Stimulated activated CD4-positive, alpha-beta T cell treated with anti-CD3 and anti-CD28 coated beads, Interleukin-1b, Interleukin-23, amount 100 ng/mL, for 4 hours (primary cell): ENCODE measurements around the gene CHCHD5.
A peak's percentile ranks its signal among the peaks of the same experiment; 100 is the strongest.

Experiments used
- DNase-seq, 2 donors: peaks; one replicate each; pipeline ENCODE4 v3.0.0-alpha.2; 2020; ENCODE audit warnings: low read depth in 2 of 2

CHCHD5 gene

DNA sequence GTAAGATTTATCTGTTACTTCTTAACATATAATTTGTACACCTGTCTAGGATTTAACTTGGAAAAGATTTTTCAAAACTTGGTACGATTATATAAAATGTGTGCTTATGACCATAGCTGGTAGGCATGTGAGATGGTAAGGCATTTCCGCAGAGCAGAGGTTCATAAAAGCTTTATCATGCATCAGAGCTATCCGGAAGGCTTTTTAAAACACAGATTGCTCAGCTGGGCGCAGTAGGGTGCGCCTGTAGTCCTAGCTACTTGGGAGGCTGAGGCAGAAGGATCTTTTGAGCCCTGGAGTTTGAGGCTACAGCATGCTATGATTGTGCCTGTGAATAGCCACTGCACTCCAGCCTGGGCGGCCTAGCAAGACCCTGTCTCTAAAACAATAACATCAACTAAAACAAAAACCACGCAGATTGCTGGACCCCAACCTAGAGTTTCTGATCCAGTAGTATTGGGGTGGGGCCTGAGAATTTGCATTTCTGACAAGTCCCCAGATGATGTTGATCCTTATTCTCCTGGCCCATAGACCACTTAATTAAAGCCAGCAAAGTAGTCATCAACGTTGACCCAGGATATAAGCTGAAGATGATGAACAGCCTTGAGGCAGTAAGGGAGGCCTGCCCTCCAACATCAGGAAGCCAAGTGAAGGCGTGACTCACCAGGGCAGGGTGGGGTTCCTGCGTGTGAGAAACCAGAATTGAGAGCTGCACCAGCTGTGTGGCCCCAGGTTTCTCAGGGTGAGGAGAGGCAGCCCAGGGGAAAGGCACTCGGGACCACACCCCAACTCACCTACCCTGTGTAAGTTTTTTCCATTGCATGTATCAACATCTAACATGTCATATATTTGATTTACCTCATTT is 39.7 kb downstream of the CHCHD5 start:
- DNase-seq: peak; percentile 48 to 62

DNA sequence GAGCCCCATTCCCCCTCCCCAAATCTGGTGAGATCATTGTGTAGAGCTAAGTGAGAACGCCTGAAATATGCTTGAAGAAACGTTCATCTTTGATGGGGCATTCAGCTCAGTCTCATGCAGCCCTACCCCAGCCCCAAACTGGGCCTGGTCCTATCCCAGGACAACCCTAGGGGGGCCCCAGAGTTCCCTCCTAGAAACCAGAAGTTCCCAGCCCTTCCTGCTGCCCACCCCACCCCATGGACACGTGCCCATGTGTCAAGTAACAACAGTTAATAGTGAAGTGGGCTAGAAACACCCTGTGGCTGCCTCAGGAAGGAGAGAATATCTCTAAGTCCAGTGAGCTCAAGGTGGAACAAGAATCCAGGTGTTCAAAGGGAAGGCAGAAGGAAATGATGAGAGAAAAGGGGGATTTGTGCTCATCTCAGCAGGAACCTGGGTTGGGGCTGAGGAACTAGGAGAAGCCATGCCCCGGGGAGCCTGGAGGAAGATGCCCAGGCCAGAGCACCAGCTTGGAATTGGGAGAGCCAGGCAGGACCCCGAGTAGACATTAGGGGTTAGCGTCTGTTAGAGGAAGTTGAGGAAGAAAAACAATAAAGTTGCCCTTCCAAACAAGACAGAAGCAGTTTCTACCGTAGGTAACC is 41.2 kb downstream of the CHCHD5 start:
- DNase-seq: no peak

GRCh38 chr2:112626604-112627059 is 42.2 kb downstream of the CHCHD5 start:
- DNase-seq: peak; percentile 46 to 51

DNA sequence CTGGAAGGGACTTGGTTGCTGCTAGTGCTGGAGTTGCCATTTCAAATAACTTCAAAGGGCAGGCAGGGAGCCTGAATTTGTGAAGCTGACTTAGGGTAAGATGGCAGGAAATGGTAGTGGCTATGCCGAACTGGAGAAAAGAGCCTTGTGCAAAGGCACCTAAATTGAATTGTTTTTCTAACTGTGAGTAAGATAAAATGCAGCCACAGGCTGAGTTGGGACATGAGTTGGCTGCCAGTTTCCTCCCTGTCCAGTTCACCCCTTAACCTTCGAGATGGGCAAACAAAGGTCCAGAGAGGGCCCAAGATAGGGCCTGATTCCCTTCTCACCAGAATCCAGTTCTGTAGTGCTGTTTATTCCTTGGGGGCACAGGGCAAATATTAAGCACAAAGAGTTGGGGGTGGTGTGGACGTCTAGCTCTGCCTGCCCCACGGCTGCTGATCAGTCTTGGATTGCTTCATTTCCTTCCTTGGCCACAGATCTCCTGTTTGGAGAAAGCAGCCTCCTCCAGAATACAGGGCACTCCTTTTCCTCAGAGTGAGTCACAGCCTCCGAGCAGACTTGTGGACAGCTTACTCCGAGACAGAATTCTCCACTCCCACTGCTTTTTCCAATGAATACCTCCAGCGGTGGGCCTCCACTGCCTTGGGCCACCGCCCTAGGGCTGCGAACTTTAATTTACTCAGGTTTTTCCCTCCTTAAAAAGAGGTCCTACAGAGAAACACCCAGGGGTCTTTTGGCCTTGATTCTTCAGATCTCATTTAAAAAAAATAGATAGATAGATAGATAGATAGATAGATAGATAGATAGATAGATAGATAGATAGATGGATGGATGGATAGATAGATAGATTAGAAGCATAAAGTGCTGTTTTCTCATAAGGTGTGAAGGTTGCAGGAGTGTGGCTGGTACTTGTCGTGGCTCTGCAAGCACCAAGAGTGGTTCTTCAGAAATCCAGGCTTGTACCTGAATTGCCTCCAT is 42.9 kb downstream of the CHCHD5 start:
- DNase-seq: no peak

GRCh38 chr2:112629224-112629623 is 44.8 kb downstream of the CHCHD5 start:
- DNase-seq: no peak

DNA sequence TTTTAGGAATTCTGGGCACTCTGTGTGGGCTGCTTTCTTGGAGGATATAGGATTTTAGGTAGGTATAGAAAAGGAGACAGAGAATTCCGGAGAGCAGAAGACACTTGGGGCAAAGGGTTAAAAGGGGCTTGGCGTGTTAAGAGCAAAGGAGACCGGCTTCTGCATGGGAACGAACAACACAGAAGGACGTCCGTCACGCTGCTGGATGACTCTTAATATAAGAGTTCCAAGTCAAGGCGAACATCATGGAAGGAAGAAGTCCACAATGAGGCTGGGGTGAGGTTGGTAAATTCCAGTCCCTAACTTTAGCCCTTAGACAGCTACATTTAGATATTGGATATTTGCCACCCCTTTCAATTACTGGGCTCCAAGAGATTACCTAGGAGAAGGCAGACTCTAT is 45.4 kb downstream of the CHCHD5 start:
- DNase-seq: no peak

GRCh38 chr2:112630268-112630667 is 45.9 kb downstream of the CHCHD5 start:
- DNase-seq: no peak

DNA sequence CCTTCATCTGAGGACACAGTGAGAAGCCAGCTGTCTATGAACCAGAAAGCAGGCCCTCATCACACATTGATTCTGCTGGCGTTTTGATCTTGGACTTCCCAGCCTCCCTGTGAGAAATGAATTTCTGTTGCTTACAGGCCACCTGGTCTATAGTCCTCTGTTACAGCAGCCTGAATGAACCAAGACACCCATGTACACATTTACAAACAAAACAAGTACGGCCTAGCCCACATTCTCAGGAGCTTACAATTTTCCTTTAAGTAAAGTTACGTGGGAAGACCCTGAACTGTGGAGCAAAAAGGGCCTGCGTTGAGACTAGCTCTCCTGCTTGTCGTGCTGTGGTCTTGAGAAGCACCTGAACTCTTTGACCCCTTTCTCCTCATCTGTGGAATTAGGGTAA is 49.3 kb downstream of the CHCHD5 start:
- DNase-seq: no peak

DNA sequence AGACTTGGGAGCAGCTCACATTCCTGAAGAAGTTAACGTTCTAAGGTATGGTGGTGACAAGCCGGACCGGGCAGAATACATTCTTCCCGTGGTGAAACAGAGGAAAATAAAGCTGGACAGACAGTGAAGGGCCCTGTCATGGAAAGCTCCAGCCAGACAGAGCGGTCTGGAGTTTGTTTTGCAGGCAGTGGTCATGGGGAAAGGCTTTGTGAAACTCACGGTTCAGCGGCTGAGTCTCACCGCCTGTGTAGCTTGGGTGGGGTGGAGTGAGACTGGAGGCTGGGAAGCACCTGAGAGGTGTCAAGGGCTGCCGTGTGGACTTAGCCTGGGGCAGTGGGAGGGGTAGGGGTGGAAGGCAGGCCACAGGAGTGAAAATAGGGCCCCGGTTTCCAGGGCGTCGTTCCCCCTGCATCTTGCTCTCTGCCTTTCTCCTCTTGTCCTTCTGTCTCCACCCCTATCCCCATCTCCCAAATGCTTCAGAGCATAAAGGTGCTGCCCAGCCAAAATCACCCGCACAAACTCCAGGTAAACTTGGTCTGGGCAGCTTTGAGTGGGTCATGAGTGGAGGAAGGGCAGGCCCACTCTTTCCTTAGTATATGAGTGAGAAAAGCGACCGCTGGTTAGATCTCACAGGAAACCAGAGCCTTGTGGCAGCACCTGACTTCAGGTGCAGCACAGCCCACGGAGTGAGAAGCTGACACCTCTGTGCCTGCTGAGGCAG is 49.9 kb downstream of the CHCHD5 start:
- no peak for DNase-seq

DNA sequence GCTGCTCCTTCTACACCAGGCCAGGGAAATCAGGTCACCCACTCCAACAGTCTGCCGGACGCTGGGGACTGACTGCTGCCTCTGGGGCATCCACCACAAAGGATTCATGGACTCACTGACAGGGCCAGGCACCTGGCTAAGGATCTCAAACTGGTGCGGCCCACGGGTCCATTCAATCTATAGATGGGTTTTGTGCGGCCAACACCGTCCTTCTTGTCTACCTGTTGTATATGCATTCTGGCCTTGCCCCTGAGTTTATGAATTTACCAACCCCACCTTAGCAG is 50.4 kb downstream of the CHCHD5 start:
- no peak for DNase-seq

- no peak for DNase-seq
Observed at GRCh38 chr2:112636605-112637288, 52.3 kb downstream of the CHCHD5 start.

DNA sequence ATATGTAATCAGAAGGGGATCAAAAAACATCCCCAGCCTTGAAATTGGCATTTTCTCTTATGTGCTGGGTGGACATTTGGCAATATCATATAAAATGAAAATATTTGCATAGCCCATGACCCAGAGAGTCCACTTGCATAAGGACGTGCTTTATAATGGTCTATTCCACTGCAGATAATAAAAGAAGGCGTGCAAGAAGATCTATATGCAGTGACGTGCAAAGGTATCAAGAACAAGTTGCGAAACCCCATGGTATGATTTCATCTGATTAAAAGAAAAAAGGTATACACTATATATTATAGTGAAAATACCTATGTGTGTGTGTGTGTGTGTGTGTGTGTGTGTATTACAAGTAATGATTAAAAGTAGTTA is 52.9 kb downstream of the CHCHD5 start:
- no peak for DNase-seq
